ENCODE data around the gene RRM1. TPM values are rescaled to one million over a fixed set of nuclear protein-coding genes. Genes with fewer than 3 reads are reported as not detected.

Gene RRM1
- total RNA-seq, 1 experiment from 2014 or later = 138 TPM

DNA sequence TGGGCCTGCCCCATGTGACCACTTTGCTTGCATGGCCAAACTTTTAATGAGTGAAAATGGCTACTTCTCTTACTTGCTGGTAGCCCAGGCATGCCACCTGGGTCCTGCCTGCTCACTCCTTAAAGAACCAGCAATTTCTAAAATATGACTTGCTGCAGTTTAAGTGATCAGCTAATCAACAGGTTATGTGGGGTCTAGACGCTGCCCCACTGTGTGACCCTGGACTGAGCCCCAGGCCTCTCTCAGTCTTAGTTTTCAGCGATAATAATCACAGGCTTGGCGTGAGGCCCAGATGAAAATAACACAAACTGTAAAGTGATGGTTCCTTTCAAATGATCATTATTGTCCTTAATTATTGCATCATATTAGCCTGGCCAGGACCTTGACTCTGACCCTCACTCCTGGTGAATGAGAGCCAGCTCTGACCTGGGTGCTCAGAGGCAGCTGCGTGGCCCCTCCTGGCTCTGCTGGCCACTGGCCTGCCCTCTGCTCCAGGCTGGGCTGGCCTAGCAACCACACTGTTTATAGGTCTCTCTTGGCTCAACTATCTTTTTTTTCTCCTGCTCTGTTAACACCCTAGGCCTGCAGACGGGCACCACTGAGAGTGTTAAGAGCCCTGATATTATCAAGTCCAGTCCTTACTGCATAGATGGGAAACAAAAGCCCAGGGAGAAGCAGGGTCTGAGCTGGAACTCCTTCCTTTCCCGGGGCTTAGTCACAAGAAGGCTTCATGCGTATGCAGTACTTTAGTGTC is 89.7 kb downstream of the RRM1 start:
- no peak overlapping the region for H3K9ac ChIP-seq (ENCODE audit: extremely low read depth, insufficient read length, low read length)
- TF ChIP-seq, protein P1, sequence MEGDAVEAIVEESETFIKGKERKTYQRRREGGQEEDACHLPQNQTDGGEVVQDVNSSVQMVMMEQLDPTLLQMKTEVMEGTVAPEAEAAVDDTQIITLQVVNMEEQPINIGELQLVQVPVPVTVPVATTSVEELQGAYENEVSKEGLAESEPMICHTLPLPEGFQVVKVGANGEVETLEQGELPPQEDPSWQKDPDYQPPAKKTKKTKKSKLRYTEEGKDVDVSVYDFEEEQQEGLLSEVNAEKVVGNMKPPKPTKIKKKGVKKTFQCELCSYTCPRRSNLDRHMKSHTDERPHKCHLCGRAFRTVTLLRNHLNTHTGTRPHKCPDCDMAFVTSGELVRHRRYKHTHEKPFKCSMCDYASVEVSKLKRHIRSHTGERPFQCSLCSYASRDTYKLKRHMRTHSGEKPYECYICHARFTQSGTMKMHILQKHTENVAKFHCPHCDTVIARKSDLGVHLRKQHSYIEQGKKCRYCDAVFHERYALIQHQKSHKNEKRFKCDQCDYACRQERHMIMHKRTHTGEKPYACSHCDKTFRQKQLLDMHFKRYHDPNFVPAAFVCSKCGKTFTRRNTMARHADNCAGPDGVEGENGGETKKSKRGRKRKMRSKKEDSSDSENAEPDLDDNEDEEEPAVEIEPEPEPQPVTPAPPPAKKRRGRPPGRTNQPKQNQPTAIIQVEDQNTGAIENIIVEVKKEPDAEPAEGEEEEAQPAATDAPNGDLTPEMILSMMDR (conservative IDR thresholded peaks at IDR 0.05) = no peak
- no peak overlapping the region for H2AFZ ChIP-seq (ENCODE audit: low read length)
- H3K4ac ChIP-seq (ENCODE audit: low read depth, low read length) = no peak overlapping the region
- no peaks in the 10 kb centered on the region for H3K4me1 ChIP-seq (ENCODE audit: insufficient read depth, low read length)
- no peak overlapping the region for H2AK5ac ChIP-seq (ENCODE audit: insufficient read length, low read length)
- no peak overlapping the region for H2BK20ac ChIP-seq (ENCODE audit: low read depth, low read length, poor library complexity, severe bottlenecking)
- H4K8ac ChIP-seq (replicated peaks; ENCODE audit: insufficient read length, low read depth, low read length) = no peak overlapping the region
- Mint-ChIP-seq H3K27me3 (ENCODE audit: low read depth) (peaks cover 21% of the 10 kb centered on the region), H3K27ac (no peak overlapping the region; a peak in 1 of 7 replicates), H3K4me3 (no peak overlapping the region), H3K4me1 (peaks cover 2 to 7% of the 10 kb centered on the region in 2 experiments; a peak in 2 of 4 replicates), H3K36me3 (ENCODE audit: insufficient read depth in 1 of 3, low read depth in 3 of 3) (no peaks in the 10 kb centered on the region), H3K9me3 (no peaks in the 10 kb centered on the region)
- no peak overlapping the region for H3K27ac ChIP-seq (ENCODE audit: insufficient read length, low read depth, low read length)
- H2BK120ac ChIP-seq (ENCODE audit: low read depth, low read length, poor library complexity, severe bottlenecking) = no peak overlapping the region
- no peaks in the 10 kb centered on the region for H3K79me2 ChIP-seq (ENCODE audit: insufficient read depth, low read length)
- no peak overlapping the region for H2BK5ac ChIP-seq (ENCODE audit: insufficient read length, low read length)
- peaks cover 2% of the 10 kb centered on the region; the same call in 1 of the 2 replicates for H3K27me3 ChIP-seq (ENCODE audit: insufficient read depth, low read length)
- H3K4me2 ChIP-seq (ENCODE audit: insufficient read depth, insufficient read length, low read length) = no peak overlapping the region
- no peaks in the 10 kb centered on the region for H4K20me1 ChIP-seq (ENCODE audit: control insufficient read depth, insufficient read depth, insufficient read length)
- H4K5ac ChIP-seq (ENCODE audit: insufficient read length, low read depth, low read length) = no peak overlapping the region
- no peak overlapping the region for H2BK15ac ChIP-seq (ENCODE audit: low read depth, low read length)
- H3K23me2 ChIP-seq (ENCODE audit: insufficient read length, low read depth, low read length, poor library complexity, severe bottlenecking) = no peaks in the 10 kb centered on the region
- no peaks in the 10 kb centered on the region for H3K9me3 ChIP-seq (ENCODE audit: control insufficient read depth, low read depth, low read length)
- no peak for DNase-seq
- H3K79me1 ChIP-seq (ENCODE audit: insufficient read depth, low read depth, low read length, poor library complexity, severe bottlenecking) = no peaks in the 10 kb centered on the region
- H4K91ac ChIP-seq (ENCODE audit: insufficient read length, low read depth, low read length) = no peak overlapping the region
- H3K56ac ChIP-seq (ENCODE audit: insufficient read length, low read depth, low read length) = no peak overlapping the region
- H3K14ac ChIP-seq (ENCODE audit: insufficient read depth, low read length) = no peak overlapping the region
- no peak overlapping the region for H3K23ac ChIP-seq (ENCODE audit: insufficient read length, low read depth, low read length)
- H3K18ac ChIP-seq (ENCODE audit: insufficient read length, low read depth, low read length) = no peak overlapping the region
- WGBS (ENCODE audit: extremely low coverage, insufficient read length, low lambda C conversion rate) = no CpG with 5 or more reads among the region's 7 CpGs
- no peak overlapping the region for H3T11ph ChIP-seq (ENCODE audit: low read length)
- H2BK12ac ChIP-seq (ENCODE audit: insufficient read length, low read depth, low read length) = no peak overlapping the region
